Suprapubic skin (tissue), 4 donors: ENCODE data around the gene FKBP7. TPM values are rescaled to one million over a fixed set of nuclear protein-coding genes. Genes with fewer than 3 reads are reported as not detected.

Source experiments
- DNase-seq, 2 donors: peaks; one replicate each; pipeline ENCODE4 v3.0.0-alpha.2; 2019; ENCODE audit warnings: low spot score in 2 of 2
- H3K27ac ChIP-seq: fragments of 200-600 bp; sonication (generic); one replicate; pipeline ENCODE4 v1.5.1; 2019
- H3K27me3 ChIP-seq: fragments of 200-600 bp; sonication (generic); one replicate; pipeline ENCODE4 v1.5.1; 2019
- H3K36me3 ChIP-seq: fragments of 200-600 bp; sonication (generic); one replicate; pipeline ENCODE4 v1.5.1; 2019
- H3K4me1 ChIP-seq: fragments of 200-600 bp; sonication (generic); one replicate; pipeline ENCODE4 v1.5.1; 2019
- H3K4me3 ChIP-seq: fragments of 200-600 bp; sonication (generic); one replicate; pipeline ENCODE4 v1.5.1; 2019; ENCODE audit warnings: mild to moderate bottlenecking
- H3K9me3 ChIP-seq: fragments of 200-600 bp; sonication (generic); one replicate; pipeline ENCODE4 v1.5.1; 2019
- CTCF ChIP-seq, 2 donors: fragments of 200-600 bp in 1 of 2; fragments of 450-650 bp in 1 of 2; sonication (generic) in 1 of 2; IDR thresholded peaks; one replicate each; pipeline ENCODE4 v1.5.1; 2016 to 2019; ENCODE audit warnings: antibody characterized with exemption in 2 of 2, mild to moderate bottlenecking in 1 of 2, moderate library complexity in 1 of 2
- EP300 ChIP-seq: sonication (generic); formaldehyde crosslinking; IDR thresholded peaks from one replicate; pipeline ENCODE4 v1.6.1; 2017; ENCODE audit warnings: antibody characterized with exemption
- POLR2A ChIP-seq, 2 donors: fragments of 450-650 bp; IDR thresholded peaks; one replicate each; pipeline ENCODE4 v1.6.1; 2017; ENCODE audit warnings: antibody characterized with exemption in 2 of 2, mild to moderate bottlenecking in 2 of 2, moderate library complexity in 2 of 2
- POLR2AphosphoS5 ChIP-seq, 3 donors: sonication (generic); formaldehyde crosslinking; IDR thresholded peaks; one replicate each; pipeline ENCODE4 v1.6.1; 2017; ENCODE audit warnings: antibody characterized with exemption in 3 of 3
- WGBS: methylation state at CpG from one replicate; pipeline ENCODE4 v1.1.5; 2018; 5-methylcytosine and 5-hydroxymethylcytosine counted together
- total RNA-seq, 4 donors: library from RNA; depleted of rRNA; stranded (reverse); fragments of >200 nt; gene quantifications; one replicate each; pipeline ENCODE4 v1.1.0, GENCODE V29; 2016

The FKBP7 gene
- total RNA-seq, 4 donors from 2014 or later = 1.5 to 3.9 (median 2.8) TPM

DNA sequence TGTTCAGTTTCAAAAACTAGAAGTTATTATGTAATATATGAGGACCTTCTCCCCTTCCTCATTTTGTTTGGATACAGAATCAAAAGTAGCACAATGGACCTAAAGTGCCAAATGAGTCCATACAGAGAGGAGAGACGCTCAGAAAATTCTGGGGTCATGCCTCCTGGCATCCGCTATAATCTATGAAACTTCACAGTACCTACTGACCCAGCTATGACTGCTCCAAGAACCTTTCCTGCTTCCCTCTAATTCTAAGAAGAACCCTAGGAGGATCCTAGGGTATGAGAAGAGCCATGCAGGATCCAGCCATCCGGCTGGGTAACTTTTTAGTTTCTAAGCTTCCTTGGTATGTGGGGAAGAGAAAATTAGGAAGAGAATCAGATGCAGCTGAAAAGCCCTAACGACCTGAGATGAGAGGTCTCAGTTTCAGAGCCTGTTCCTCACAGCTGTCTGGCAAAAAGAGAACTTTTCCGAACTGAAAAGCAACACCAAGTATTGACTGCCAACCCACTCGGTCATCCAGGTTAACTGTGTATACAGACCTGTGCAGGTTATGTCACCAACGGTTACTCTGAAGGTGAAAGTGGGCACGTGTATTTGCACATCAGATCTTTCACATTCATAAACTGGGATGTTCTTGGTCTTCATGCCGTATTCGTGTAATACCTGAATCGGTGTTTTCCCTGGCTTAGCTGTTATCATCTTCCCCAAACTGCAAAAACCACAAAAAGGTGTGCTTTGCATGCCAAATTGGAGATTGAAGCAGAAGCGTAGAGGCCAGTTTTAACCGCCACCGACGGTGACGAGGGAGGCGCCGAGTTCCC is 28.5 kb downstream of the FKBP7 start:
- no peaks in the 10 kb centered on the region for H3K27me3 ChIP-seq
- H3K36me3 ChIP-seq = peaks cover 23% of the 10 kb centered on the region
- TF ChIP-seq POLR2AphosphoS5 (IDR thresholded peaks at IDR 0.05) (no peak), POLR2A (IDR thresholded peaks at IDR 0.05) (no peak), EP300 (no peak), CTCF (IDR thresholded peaks at IDR 0.05) (no peak)
- no peaks in the 10 kb centered on the region for H3K9me3 ChIP-seq
- 7% methylated on average over 18 of the region's 18 CpGs for WGBS
- H3K4me1 ChIP-seq = peaks cover 32% of the 10 kb centered on the region
- peak overlapping the region; percentile 99 for H3K4me3 ChIP-seq
- DNase-seq = no peak
- peak overlapping the region; percentile 100 for H3K27ac ChIP-seq

GRCh38 chr2:178448968-178449661 is 29.3 kb downstream of the FKBP7 start:
- peaks cover 31% of the 10 kb centered on the region for H3K36me3 ChIP-seq
- WGBS = 81% methylated on average over 4 of the region's 4 CpGs
- TF ChIP-seq POLR2A (IDR thresholded peaks at IDR 0.05) (no peak), EP300 (no peak), POLR2AphosphoS5 (IDR thresholded peaks at IDR 0.05) (no peak), CTCF (IDR thresholded peaks at IDR 0.05) (no peak)
- H3K27ac ChIP-seq = no peak overlapping the region
- no peaks in the 10 kb centered on the region for H3K9me3 ChIP-seq
- H3K4me3 ChIP-seq = no peak overlapping the region
- H3K27me3 ChIP-seq = no peaks in the 10 kb centered on the region
- no peak for DNase-seq
- H3K4me1 ChIP-seq = peaks cover 32% of the 10 kb centered on the region

DNA sequence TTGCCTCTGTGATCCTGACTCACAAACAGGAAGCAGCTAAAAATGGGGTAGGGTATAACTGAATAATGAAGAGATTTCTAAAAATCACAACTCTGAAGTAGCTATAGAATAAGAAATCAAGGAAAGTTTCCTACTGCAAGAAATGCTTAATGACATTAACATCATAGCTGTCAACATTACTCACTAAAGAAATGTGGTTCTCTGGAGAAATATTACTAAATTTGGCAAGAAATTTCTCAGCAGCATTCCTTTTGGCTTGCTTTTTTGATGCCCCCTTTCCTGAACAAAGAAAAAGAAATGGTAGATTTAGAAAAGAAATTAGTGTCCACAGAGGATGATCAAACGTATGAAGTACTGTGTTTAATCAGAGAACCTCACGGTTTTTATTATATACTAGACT is 37.0 kb downstream of the FKBP7 start:
- peaks cover 81% of the 10 kb centered on the region for H3K36me3 ChIP-seq
- no peak overlapping the region for H3K27ac ChIP-seq
- DNase-seq = no peak
- no peaks in the 10 kb centered on the region for H3K27me3 ChIP-seq
- no peak overlapping the region for H3K4me3 ChIP-seq
- no peaks in the 10 kb centered on the region for H3K9me3 ChIP-seq
- H3K4me1 ChIP-seq = no peaks in the 10 kb centered on the region
- TF ChIP-seq EP300 = no peak
- no peak for TF ChIP-seq POLR2A (IDR thresholded peaks at IDR 0.05)
- no peak for TF ChIP-seq CTCF (IDR thresholded peaks at IDR 0.05)
- TF ChIP-seq POLR2AphosphoS5 (IDR thresholded peaks at IDR 0.05) = no peak
- 89% methylated on average over 2 of the region's 2 CpGs for WGBS

DNA sequence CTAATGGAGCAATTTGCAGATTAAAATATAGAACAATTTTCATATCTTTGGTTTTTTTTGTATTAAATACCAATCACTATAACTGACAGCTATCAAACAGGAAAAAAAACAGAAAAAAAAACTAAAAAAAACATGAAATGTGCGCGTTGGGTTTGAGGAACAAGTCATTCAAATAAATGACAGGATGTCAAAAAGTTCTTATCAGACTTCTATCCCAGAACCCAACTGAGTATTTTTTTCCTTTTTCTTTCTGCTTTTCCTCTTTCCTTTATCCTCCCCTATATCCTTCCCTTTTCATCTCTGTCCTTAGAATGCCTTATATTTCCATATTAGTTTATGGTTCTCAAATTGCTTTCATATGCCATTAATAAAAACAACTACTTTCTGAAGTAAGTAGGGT is 41.7 kb downstream of the FKBP7 start:
- no peaks in the 10 kb centered on the region for H3K9me3 ChIP-seq
- H3K27ac ChIP-seq = no peak overlapping the region
- 90% methylated on average over 2 of the region's 2 CpGs for WGBS
- peaks cover 80% of the 10 kb centered on the region for H3K36me3 ChIP-seq
- H3K4me3 ChIP-seq = no peak overlapping the region
- no peaks in the 10 kb centered on the region for H3K27me3 ChIP-seq
- DNase-seq = no peak
- H3K4me1 ChIP-seq = no peaks in the 10 kb centered on the region
- TF ChIP-seq POLR2AphosphoS5 (IDR thresholded peaks at IDR 0.05) (no peak), POLR2A (IDR thresholded peaks at IDR 0.05) (no peak), EP300 (no peak), CTCF (IDR thresholded peaks at IDR 0.05) (no peak)

- H3K4me1 ChIP-seq = no peaks in the 10 kb centered on the region
- no peak for TF ChIP-seq CTCF (IDR thresholded peaks at IDR 0.05)
- TF ChIP-seq POLR2A (IDR thresholded peaks at IDR 0.05) = no peak
- DNase-seq = no peak
- peaks cover 67% of the 10 kb centered on the region for H3K36me3 ChIP-seq
- no peaks in the 10 kb centered on the region for H3K9me3 ChIP-seq
- no peaks in the 10 kb centered on the region for H3K27me3 ChIP-seq
- no peak overlapping the region for H3K4me3 ChIP-seq
- no peak overlapping the region for H3K27ac ChIP-seq
Observed at GRCh38 chr2:178429336-178429735, 49.1 kb downstream of the FKBP7 start.
